Skeletal muscle cell (primary cell): ENCODE data around the gene SIK2.
A peak's percentile ranks its signal among the peaks of the same experiment; 100 is the strongest.

Experiments
- DNase-seq: peaks from one replicate; pipeline ENCODE4 v3.0.0-alpha.2; 2010; ENCODE audit warnings: low read depth
- H3K4me3 ChIP-seq: 2 replicates; pipeline ENCODE4 v1.5.1; 2011; ENCODE audit warnings: low read depth, mild to moderate bottlenecking, control low read depth, low read length, moderate library complexity

Gene SIK2

GRCh38 chr11:111718859-111719258 is 116.6 kb downstream of the SIK2 start:
- no peak overlapping the region for H3K4me3 ChIP-seq
- DNase-seq: no peak

GRCh38 chr11:111719379-111719778 is 117.1 kb downstream of the SIK2 start:
- no peak overlapping the region for H3K4me3 ChIP-seq
- DNase-seq: no peak

- no peak for DNase-seq
Observed at GRCh38 chr11:111720801-111721494, 118.7 kb downstream of the SIK2 start.

GRCh38 chr11:111722501-111722900 is 120.3 kb downstream of the SIK2 start:
- H3K4me3 ChIP-seq: no peak overlapping the region
- no peak for DNase-seq

More at GRCh38 chr11:111720801-111721494, 118.7 kb downstream of the SIK2 start:
- H3K4me3 ChIP-seq: no peak overlapping the region

- no peak overlapping the region for H3K4me3 ChIP-seq
- no peak for DNase-seq
Observed at GRCh38 chr11:111723595-111723994, 121.3 kb downstream of the SIK2 start.

- H3K4me3 ChIP-seq: no peak overlapping the region
- no peak for DNase-seq
Observed at GRCh38 chr11:111724615-111725129, 122.4 kb downstream of the SIK2 start.

- DNase-seq: no peak
- H3K4me3 ChIP-seq: no peak overlapping the region
Observed at GRCh38 chr11:111725621-111726020, 123.4 kb downstream of the SIK2 start.

GRCh38 chr11:111726301-111726713 is 124.1 kb downstream of the SIK2 start:
- no peak overlapping the region for H3K4me3 ChIP-seq
- DNase-seq: no peak

GRCh38 chr11:111727431-111727830 is 125.2 kb downstream of the SIK2 start:
- no peak for DNase-seq
- no peak overlapping the region for H3K4me3 ChIP-seq

GRCh38 chr11:111729071-111729830 is 127.0 kb downstream of the SIK2 start:
- H3K4me3 ChIP-seq: no peak overlapping the region
- DNase-seq: no peak

- H3K4me3 ChIP-seq: no peak overlapping the region
- no peak for DNase-seq
Observed at GRCh38 chr11:111729831-111730311, 127.6 kb downstream of the SIK2 start.

- H3K4me3 ChIP-seq: no peak overlapping the region
- no peak for DNase-seq
Observed at GRCh38 chr11:111730871-111731591, 128.8 kb downstream of the SIK2 start.

GRCh38 chr11:111731821-111732220 is 129.6 kb downstream of the SIK2 start:
- DNase-seq: no peak
- H3K4me3 ChIP-seq: no peak overlapping the region

GRCh38 chr11:111733016-111733415 is 130.8 kb downstream of the SIK2 start:
- peak; percentile 62 for DNase-seq
- H3K4me3 ChIP-seq: no peak overlapping the region

GRCh38 chr11:111733611-111734088 is 131.4 kb downstream of the SIK2 start:
- DNase-seq: no peak
- H3K4me3 ChIP-seq: no peak overlapping the region

- no peak overlapping the region for H3K4me3 ChIP-seq
Observed at GRCh38 chr11:111734101-111734953, 132.1 kb downstream of the SIK2 start.

GRCh38 chr11:111734954-111735261 is 132.7 kb downstream of the SIK2 start:
- no peak overlapping the region for H3K4me3 ChIP-seq
- no peak for DNase-seq

More at GRCh38 chr11:111734101-111734953, 132.1 kb downstream of the SIK2 start:
- no peak for DNase-seq

- peak overlapping the region; percentile 38 for H3K4me3 ChIP-seq
- DNase-seq: peak; percentile 96
Observed at GRCh38 chr11:111735262-111736116, 133.2 kb downstream of the SIK2 start.
